PC-3 (cell line): Measurements from ENCODE around the gene MRAP. TPM values are rescaled to one million over a fixed set of nuclear protein-coding genes. Genes with fewer than 3 reads are reported as not detected.
A peak's percentile ranks its signal among the peaks of the same experiment; 100 is the strongest.

Source experiments
- ATAC-seq: fragments of 200-7000 bp; cut with Tn5 transposase; 2 replicates; pipeline ENCODE4 v1.9.1; 2020; ENCODE audit warnings: mild to moderate bottlenecking, moderate library complexity
- BruUV-seq: library from RNA; stranded (reverse); fragments of 400-500 nt; replicated peaks from 2 replicates; lab custom pipeline; 2021; lab: Mats Ljungman, UMichigan
- CTCF ChIA-PET: fragments of 300-600 bp; sonication (Branson Sonifier 250); formaldehyde crosslinking; loops from one replicate; lab custom pipeline; 2022; ENCODE audit warnings: antibody characterized with exemption; lab: Charles Lee
- POLR2A ChIA-PET: fragments of 300-600 bp; sonication (Branson Sonifier 250); formaldehyde crosslinking; loops from one replicate; lab custom pipeline; 2022; ENCODE audit warnings: antibody characterized with exemption; ENCODE audit not compliant: unreplicated experiment; lab: Charles Lee
- DNase-seq: peaks from one replicate; pipeline ENCODE4 v3.0.0-alpha.2; 2015
- H2AFZ ChIP-seq: fragments of 300-600 bp; sonication (generic); 2 replicates; pipeline ENCODE4 v1.6.0; 2016; ENCODE audit warnings: antibody characterized with exemption, low read length
- H3F3A ChIP-seq: fragments of 300-600 bp; sonication (generic); one replicate; pipeline ENCODE4 v1.6.0; 2017; ENCODE audit warnings: antibody characterized with exemption, low read length, control low read depth, mild to moderate bottlenecking; ENCODE audit not compliant: unreplicated experiment
- H3K27ac ChIP-seq: fragments of 300-600 bp; sonication (generic); 2 replicates; pipeline ENCODE4 v1.5.1; 2016; ENCODE audit warnings: mild to moderate bottlenecking, low read length
- H3K27me3 ChIP-seq: fragments of 300-600 bp; sonication (generic); 2 replicates; pipeline ENCODE4 v1.6.1; 2016; ENCODE audit warnings: low read length, mixed read lengths
- H3K36me3 ChIP-seq: fragments of 300-600 bp; sonication (generic); 2 replicates; pipeline ENCODE4 v1.6.1; 2016; ENCODE audit warnings: low read depth, mixed run types, low read length, mixed read lengths
- H3K4me1 ChIP-seq: fragments of 300-600 bp; sonication (generic); 2 replicates; pipeline ENCODE4 v1.5.1; 2016; ENCODE audit warnings: low read length; ENCODE audit not compliant: insufficient read depth
- H3K4me2 ChIP-seq: fragments of 300-600 bp; sonication (generic); 2 replicates; pipeline ENCODE4 v1.6.0; 2016; ENCODE audit warnings: low read length
- H3K4me3 ChIP-seq: fragments of 300-600 bp; sonication (generic); 2 replicates; pipeline ENCODE4 v1.5.1; 2016; ENCODE audit warnings: mild to moderate bottlenecking, low read length, mixed read lengths
- H3K79me2 ChIP-seq: fragments of 300-600 bp; sonication (generic); 2 replicates; pipeline ENCODE4 v1.6.1; 2017; ENCODE audit warnings: low read length, mixed read lengths
- H3K9ac ChIP-seq: fragments of 300-600 bp; sonication (generic); 2 replicates; pipeline ENCODE4 v1.6.0; 2016; ENCODE audit warnings: mild to moderate bottlenecking, low read length
- H3K9me2 ChIP-seq: fragments of 300-600 bp; sonication (generic); replicated peaks from 2 replicates; pipeline ENCODE4 v1.6.1; 2016; ENCODE audit warnings: mixed run types, low read length, mixed read lengths
- H3K9me3 ChIP-seq: fragments of 300-600 bp; sonication (generic); 2 replicates; pipeline ENCODE4 v1.6.1; 2016; ENCODE audit warnings: low read length, mixed read lengths
- H4K20me1 ChIP-seq: fragments of 300-600 bp; sonication (generic); 2 replicates; pipeline ENCODE4 v1.6.1; 2016; ENCODE audit warnings: low read length, mixed read lengths
- CTCF ChIP-seq: fragments of 300-600 bp; sonication (generic); conservative IDR thresholded peaks from 2 replicates; pipeline ENCODE4 v1.5.1; 2017; ENCODE audit warnings: antibody characterized with exemption, low read depth, mild to moderate bottlenecking, low read length
- EZH2 ChIP-seq: fragments of 300-600 bp; sonication (generic); IDR thresholded peaks from one replicate; pipeline ENCODE4 v1.6.1; 2017; ENCODE audit warnings: antibody characterized with exemption, mild to moderate bottlenecking, low read length; ENCODE audit not compliant: unreplicated experiment
- EZH2phosphoT487 ChIP-seq: fragments of 300-600 bp; sonication (generic); IDR thresholded peaks from 2 replicates; pipeline ENCODE4 v1.6.1; 2018; ENCODE audit warnings: mild to moderate bottlenecking, antibody characterized with exemption, low read length, borderline replicate concordance
- intact Hi-C: fragments of 100-400 bp; cut with micrococcal nuclease; formaldehyde crosslinking; loops from 2 replicates; pipeline ENCODE4 v1.9.0; 2023
- total RNA-seq: library from RNA; depleted of rRNA; stranded (reverse); fragments of >200 nt; gene quantifications from 2 replicates; pipeline ENCODE4 v1.2.3, GENCODE V29; 2014

The MRAP gene
- total RNA-seq, 1 experiment from 2014 or later = not detected

GRCh38 chr21:32278103-32278502 lies 20.6 kb upstream of the MRAP start:
- H4K20me1 ChIP-seq = no peaks in the 10 kb centered on the region
- no peaks in the 10 kb centered on the region for H3K9me2 ChIP-seq
- peak; percentile 35 for ATAC-seq
- peak overlapping the region; percentile 86 for H3K9ac ChIP-seq
- H2AFZ ChIP-seq = peak overlapping the region; percentile 95
- H3K27ac ChIP-seq = no peak overlapping the region
- no peak for TF ChIP-seq EZH2
- no peak for TF ChIP-seq EZH2phosphoT487
- TF ChIP-seq CTCF = no peak
- TSS peak; percentile 33 for BruUV-seq
- no peaks in the 10 kb centered on the region for H3K27me3 ChIP-seq
- POLR2A ChIA-PET = interaction anchor here (0.6 kb wide), 1 partner anchor 1655 kb away, joined by 22 read pairs; no protein-coding TSS in a partner anchor
- H3K4me3 ChIP-seq = peak overlapping the region; percentile 92
- no peaks in the 10 kb centered on the region for H3F3A ChIP-seq
- H3K36me3 ChIP-seq = no peaks in the 10 kb centered on the region; the same call in 1 of the 2 replicates
- peaks cover 14% of the 10 kb centered on the region for H3K4me1 ChIP-seq
- H3K79me2 ChIP-seq = peaks cover 33% of the 10 kb centered on the region
- peak; percentile 27 for DNase-seq
- CTCF ChIA-PET = no interaction called here
- intact Hi-C loops = no loop called here
- peak overlapping the region; percentile 85 for H3K4me2 ChIP-seq
- H3K9me3 ChIP-seq = no peaks in the 10 kb centered on the region

DNA sequence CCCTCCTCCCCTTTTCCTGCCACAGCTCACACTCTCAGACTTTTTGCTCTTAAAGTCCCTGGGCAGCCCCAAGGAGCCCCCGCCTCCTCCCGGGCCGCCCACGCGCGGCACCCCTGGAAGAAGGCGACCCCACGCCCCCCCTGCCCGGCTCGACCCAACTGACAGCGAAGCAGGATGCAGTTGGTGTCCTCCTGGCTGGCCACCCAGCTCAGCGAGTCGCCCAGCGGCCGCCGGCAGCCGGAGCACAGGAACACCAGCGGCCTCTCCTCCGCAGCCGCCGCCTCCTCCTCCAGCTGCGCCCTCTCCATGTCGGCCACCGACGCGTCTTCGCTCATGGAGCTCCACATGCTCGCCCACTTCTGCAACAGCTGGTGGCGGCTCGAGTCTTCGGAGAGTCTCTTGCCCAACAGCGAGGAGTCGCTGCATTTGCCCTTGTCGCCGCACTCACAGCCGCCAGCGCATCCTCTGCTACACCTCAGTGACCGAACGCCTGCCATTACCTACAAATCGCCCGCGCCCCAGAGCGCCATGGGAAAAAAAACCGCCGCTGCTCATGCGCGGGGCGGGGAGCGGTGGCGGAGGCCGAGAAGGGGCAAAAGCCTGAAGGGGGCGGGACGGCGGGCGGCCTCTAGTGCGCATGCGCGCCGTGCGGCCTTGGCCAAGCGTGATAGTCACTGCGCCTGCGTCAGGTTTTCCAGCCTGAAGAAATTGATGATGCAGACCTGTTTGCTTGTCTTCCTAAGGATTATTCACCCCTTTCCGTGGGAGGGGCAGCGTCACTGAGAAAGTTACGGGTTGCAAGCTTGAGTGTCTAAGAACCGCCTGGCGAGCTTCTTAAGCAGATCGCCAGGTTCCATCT lies 19.9 kb upstream of the MRAP start, which contains the start of gene MIS18A:
Gene MIS18A (minus strand): TSS at position 532 of the 859 bp plus-strand sequence. CDS start 35 bp downstream, at position 497.
- H3K36me3 ChIP-seq = no peaks in the 10 kb centered on the region; the same call in 1 of the 2 replicates
- peak within 1 kb of the TSS; percentile 86 for H3K9ac ChIP-seq
- H3K27me3 ChIP-seq = no peaks in the 10 kb centered on the region
- peak; percentile 98 for DNase-seq
- ChIA-PET CTCF (no interaction called here), POLR2A (interaction anchor here (0.6 to 0.7 kb wide), 2 partner anchors 1046 to 1655 kb away, joined by 17 to 22 read pairs; partner anchors contain the start of gene IFNAR1)
- H3K9me2 ChIP-seq = no peaks in the 10 kb centered on the region
- H3K79me2 ChIP-seq = peaks cover 33% of the 10 kb centered on the region
- intact Hi-C loops = no loop called here
- no peaks in the 10 kb centered on the region for H3K9me3 ChIP-seq
- peak within 1 kb of the TSS; percentile 85 for H3K4me2 ChIP-seq
- H2AFZ ChIP-seq = peak within 1 kb of the TSS; percentile 95
- peak within 1 kb of the TSS; percentile 23 for H3K27ac ChIP-seq
- H4K20me1 ChIP-seq = no peaks in the 10 kb centered on the region
- no peaks in the 10 kb centered on the region for H3F3A ChIP-seq
- peaks cover 14% of the 10 kb centered on the region for H3K4me1 ChIP-seq
- peak; percentile 92 for ATAC-seq
- TF ChIP-seq EZH2 (no peak), EZH2phosphoT487 (no peak), CTCF (no peak)
- BruUV-seq = no TSS peak
- peak within 1 kb of the TSS; percentile 92 for H3K4me3 ChIP-seq
